Common myeloid progenitor, CD34-positive (primary cell): Measurements from ENCODE around the gene COL27A1.

Experiments used
- CTCF ChIA-PET: fragments of 350-600 bp; sonication (Branson Sonifier 250); formaldehyde crosslinking; loops from one replicate; lab custom pipeline; 2021; ENCODE audit warnings: antibody characterized with exemption; lab: Charles Lee
- POLR2A ChIA-PET: fragments of 350-600 bp; sonication (Branson Sonifier 250); formaldehyde crosslinking; loops from one replicate; lab custom pipeline; 2021; ENCODE audit warnings: antibody characterized with exemption; lab: Charles Lee
- DNase-seq, 3 donors: peaks; one replicate each; pipeline versions ENCODE4 v3.0.0 to v3.0.0-alpha.2; 2013
- H3K27ac ChIP-seq, 2 experiments: 1 replicate in 1 of 2; 2 replicates in 1 of 2; pipeline ENCODE4 v1.7.0; 2013; ENCODE audit warnings: inconsistent platforms in 2 of 2, low read length in 2 of 2, mild to moderate bottlenecking in 2 of 2, low read depth in 1 of 2, moderate library complexity in 1 of 2; ENCODE audit not compliant: severe bottlenecking in 2 of 2, insufficient read depth in 1 of 2, poor library complexity in 1 of 2
- H3K27me3 ChIP-seq, 5 experiments: replicated peaks in 2 of 5; 1 replicate in 3 of 5; 2 replicates in 2 of 5; pipeline versions ENCODE4 v1.6.1 to v1.7.0; 2013; ENCODE audit warnings: low read length in 4 of 5, mild to moderate bottlenecking in 2 of 5, moderate library complexity in 2 of 5, inconsistent platforms in 1 of 5; ENCODE audit not compliant: insufficient read depth in 5 of 5, control insufficient read depth in 4 of 5
- H3K36me3 ChIP-seq, 4 experiments: 1 replicate in 2 of 4; 2 replicates in 2 of 4; pipeline versions ENCODE4 v1.6.1 to v1.7.0; 2013; ENCODE audit warnings: low read length in 3 of 4, control low read depth in 1 of 4, mild to moderate bottlenecking in 1 of 4; ENCODE audit not compliant: control insufficient read depth in 4 of 4, insufficient read depth in 4 of 4
- H3K4me1 ChIP-seq, 4 experiments: 1 replicate in 3 of 4; 2 replicates in 1 of 4; pipeline versions ENCODE4 v1.6.1 to v1.7.1; 2013; ENCODE audit warnings: low read length in 3 of 4, mild to moderate bottlenecking in 3 of 4, control low read depth in 1 of 4, inconsistent platforms in 1 of 4, moderate library complexity in 1 of 4; ENCODE audit not compliant: control insufficient read depth in 4 of 4, insufficient read depth in 4 of 4; ENCODE audit errors: control extremely low read depth in 1 of 4
- H3K4me3 ChIP-seq, 7 experiments: 1 replicate in 4 of 7; 2 replicates in 3 of 7; pipeline versions ENCODE4 v1.5.1 to v1.7.0; 2013; ENCODE audit warnings: mild to moderate bottlenecking in 7 of 7, low read length in 6 of 7, moderate library complexity in 6 of 7, inconsistent platforms in 2 of 7, low read depth in 2 of 7, control low read depth in 1 of 7; ENCODE audit not compliant: insufficient read depth in 4 of 7, control insufficient read depth in 1 of 7; ENCODE audit errors: extremely low read depth in 1 of 7
- H3K9me3 ChIP-seq, 5 experiments: 1 replicate in 4 of 5; 2 replicates in 1 of 5; pipeline versions ENCODE4 v1.6.1 to v1.7.1; 2013; ENCODE audit warnings: low read length in 4 of 5, mild to moderate bottlenecking in 2 of 5, inconsistent platforms in 1 of 5, low read depth in 1 of 5, moderate library complexity in 1 of 5; ENCODE audit not compliant: control insufficient read depth in 4 of 5, insufficient read depth in 2 of 5; ENCODE audit errors: control extremely low read depth in 1 of 5
- WGBS: methylation state at CpG from one replicate; pipeline ENCODE4 v1.1.5; 2013; ENCODE audit not compliant: insufficient coverage; 5-methylcytosine and 5-hydroxymethylcytosine counted together

COL27A1 gene

DNA sequence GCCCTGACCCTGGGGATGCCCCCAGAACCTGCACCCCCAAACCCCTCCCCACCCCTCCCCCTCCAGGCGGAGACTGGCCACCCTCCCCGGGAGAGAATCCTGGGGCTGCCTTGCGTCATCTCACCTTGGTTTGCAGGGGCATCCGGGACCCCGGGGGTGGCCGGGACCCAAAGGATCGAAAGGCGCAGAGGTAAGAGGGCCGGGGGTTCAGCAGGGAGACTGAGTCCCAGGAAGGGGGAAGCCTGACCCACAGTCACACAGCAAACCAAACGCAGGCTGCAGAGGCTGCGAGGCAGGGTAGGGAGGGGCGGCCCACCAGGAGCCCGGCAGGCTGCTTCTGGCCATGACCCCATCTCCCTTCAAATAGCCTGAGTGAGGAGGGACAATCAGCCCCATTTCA lies 133.8 kb downstream of the COL27A1 start:
- POLR2A ChIA-PET: no interaction called here
- DNase-seq: no peak
- CTCF ChIA-PET: interaction anchor here (1.2 to 9.3 kb wide), 4 partner anchors 19 to 206 kb away, joined by 3 to 90 read pairs (median 6); no protein-coding TSS in a partner anchor
- 93% methylated on average over 9 of the region's 13 CpGs for WGBS
- H3K4me1 ChIP-seq: peaks cover 0 to 9% (median 0%) of the 10 kb centered on the region in 4 experiments
- H3K27me3 ChIP-seq: no peaks in the 10 kb centered on the region
- no peak overlapping the region for H3K4me3 ChIP-seq
- no peak overlapping the region for H3K27ac ChIP-seq
- H3K36me3 ChIP-seq: no peaks in the 10 kb centered on the region
- no peaks in the 10 kb centered on the region for H3K9me3 ChIP-seq

DNA sequence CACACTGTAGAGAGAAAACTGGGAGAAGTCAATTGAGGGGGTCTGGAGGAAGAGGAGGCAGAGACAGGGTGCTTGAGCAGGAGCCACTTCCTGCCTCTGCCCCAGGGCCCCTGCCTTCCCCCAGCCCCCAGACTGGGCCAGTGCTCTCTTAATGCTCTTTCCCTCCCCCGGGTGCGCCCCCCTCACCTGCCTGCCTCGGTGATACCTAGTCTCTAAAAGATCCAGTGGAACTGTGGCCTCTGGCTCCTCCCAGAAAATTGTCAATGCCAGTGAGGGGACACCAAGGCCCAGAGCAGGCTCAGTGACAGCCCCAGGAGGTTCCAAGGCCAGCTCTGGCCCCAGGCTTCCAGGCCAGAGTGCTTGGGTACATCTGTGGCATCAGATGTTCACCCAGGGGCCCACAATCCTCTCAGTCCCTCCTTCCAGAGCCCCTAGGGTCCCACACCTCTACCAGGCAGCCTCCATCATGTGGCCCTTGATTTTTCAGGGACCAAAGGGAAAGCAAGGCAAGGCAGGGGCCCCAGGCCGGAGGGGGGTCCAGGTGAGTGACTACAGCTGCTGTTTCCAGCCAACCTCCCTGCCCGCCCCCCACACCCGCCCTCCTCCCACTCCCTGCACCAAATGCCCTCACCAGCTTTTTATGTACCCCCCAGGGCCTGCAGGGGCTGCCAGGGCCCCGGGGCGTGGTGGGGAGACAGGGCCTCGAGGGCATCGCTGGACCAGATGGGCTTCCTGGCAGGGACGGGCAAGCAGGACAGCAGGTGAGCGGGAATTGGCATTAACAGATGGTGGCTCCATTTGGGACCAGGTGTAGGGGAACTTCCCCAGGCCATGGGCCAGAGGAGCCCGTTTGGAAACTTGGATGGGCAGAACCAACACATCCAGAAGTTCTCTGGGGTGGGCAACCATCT lies 134.5 kb downstream of the COL27A1 start:
- POLR2A ChIA-PET: no interaction called here
- 92% methylated on average over 7 of the region's 13 CpGs for WGBS
- Histone ChIP-seq H3K4me3 (no peak overlapping the region), H3K9me3 (peaks cover 0 to 5% (median 0%) of the 10 kb centered on the region in 5 experiments), H3K4me1 (peaks cover 0 to 9% (median 0%) of the 10 kb centered on the region in 4 experiments), H3K36me3 (no peaks in the 10 kb centered on the region), H3K27ac (no peak overlapping the region), H3K27me3 (no peaks in the 10 kb centered on the region)
- DNase-seq: no peak
- CTCF ChIA-PET: interaction anchor here (0.7 to 9.3 kb wide), 11 partner anchors 9 to 211 kb away, joined by 3 to 90 read pairs (median 6); partner anchors contain the start of gene COL27A1

DNA sequence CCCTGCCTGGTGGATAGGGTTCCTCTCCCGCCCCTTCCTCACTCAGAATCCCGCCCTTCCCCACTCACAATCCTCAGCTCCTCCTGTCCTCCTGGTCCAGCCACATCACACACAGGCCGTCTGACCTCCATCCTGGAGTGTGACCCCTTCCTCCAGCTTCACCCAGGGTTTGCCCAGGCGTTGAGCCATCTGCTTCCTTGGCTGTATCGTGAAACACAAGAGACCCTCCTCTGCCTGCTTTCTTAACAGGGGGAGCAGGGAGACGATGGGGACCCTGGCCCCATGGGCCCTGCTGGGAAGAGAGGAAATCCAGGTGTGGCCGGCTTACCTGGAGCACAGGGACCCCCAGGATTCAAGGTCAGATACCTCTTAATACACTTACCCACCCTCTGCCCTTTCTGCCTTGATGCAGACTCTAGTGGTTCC lies 135.2 kb downstream of the COL27A1 start:
- H3K4me1 ChIP-seq: peaks cover 0 to 6% (median 0%) of the 10 kb centered on the region in 4 experiments
- H3K27ac ChIP-seq: no peak overlapping the region
- 100% methylated on average over 5 of the region's 7 CpGs for WGBS
- H3K9me3 ChIP-seq: peaks cover 0 to 12% (median 0%) of the 10 kb centered on the region in 5 experiments
- H3K4me3 ChIP-seq: no peak overlapping the region
- CTCF ChIA-PET: interaction anchor here (0.8 to 9.3 kb wide), 25 partner anchors 9 to 212 kb away, joined by 3 to 90 read pairs (median 4); partner anchors contain the start of genes AMBP and COL27A1
- H3K27me3 ChIP-seq: no peaks in the 10 kb centered on the region
- no peak for DNase-seq
- H3K36me3 ChIP-seq: no peaks in the 10 kb centered on the region
- POLR2A ChIA-PET: no interaction called here

DNA sequence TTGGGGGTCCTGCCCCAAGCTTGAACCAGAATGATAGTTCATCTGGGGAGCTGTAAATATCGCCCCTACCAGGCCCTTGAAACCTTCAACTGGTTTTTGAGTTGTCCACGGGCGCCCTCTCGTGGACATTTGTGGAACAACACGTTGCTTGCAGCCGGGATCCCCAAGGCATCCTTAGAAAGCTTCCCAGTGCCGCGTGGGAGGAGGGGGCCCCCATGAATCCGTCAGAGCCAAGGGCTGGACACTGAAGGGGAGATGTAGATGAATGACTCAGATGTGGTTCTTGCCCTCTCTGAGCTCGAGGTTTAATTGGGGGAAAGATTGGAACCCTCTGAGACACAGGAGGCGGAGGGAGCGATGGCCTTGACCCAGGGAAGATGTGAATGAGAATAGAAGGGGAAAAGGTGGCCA lies 135.7 kb downstream of the COL27A1 start:
- POLR2A ChIA-PET: interaction anchor here (0.6 kb wide), 1 partner anchor 158 kb away, joined by 3 read pairs; no protein-coding TSS in a partner anchor

DNA sequence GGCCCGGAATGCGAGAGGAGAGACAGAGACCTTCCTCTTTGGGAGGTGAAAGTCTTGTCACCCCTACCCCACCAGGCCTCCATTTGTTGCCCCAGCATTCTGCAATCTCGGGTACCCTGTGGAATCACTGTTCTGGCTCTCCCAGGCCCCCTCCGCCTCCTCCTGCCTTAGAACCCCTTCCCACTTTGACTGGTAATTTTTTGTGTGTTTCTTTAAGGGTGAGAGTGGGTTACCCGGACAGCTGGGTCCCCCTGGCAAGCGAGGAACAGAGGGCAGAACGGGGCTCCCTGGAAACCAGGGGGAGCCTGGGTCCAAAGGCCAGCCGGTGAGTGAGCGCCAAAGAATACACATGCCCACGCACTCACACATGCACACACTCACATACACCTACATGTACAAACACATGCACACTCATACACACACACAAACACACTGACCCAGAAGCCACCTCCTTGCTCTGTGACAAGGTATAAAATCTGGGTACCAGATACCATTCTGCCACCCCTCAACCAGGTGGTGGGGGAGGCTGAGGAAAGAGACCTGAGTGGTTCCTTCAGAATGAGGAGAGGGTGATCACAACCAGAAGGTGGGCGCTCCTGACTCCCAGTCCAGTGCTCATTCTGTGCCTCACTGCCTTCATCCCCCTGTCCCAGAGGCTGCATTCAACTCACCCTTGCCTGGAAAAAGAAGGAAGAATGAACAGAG lies 136.7 kb downstream of the COL27A1 start:
- POLR2A ChIA-PET: no interaction called here
- Histone ChIP-seq H3K27me3 (no peaks in the 10 kb centered on the region), H3K36me3 (no peaks in the 10 kb centered on the region), H3K9me3 (peaks cover 0 to 20% (median 0%) of the 10 kb centered on the region in 5 experiments), H3K4me1 (no peaks in the 10 kb centered on the region), H3K27ac (no peak overlapping the region), H3K4me3 (no peak overlapping the region)
- no peak for DNase-seq
- WGBS: 90% methylated on average over 3 of the region's 11 CpGs
- CTCF ChIA-PET: interaction anchor here (0.7 to 9.3 kb wide), 14 partner anchors 11 to 214 kb away, joined by 3 to 90 read pairs (median 4); partner anchors contain the start of genes AMBP and COL27A1

More for the DNA sequence above, 135.7 kb downstream of the COL27A1 start:
- DNase-seq: peak; percentile 55 to 72 (median 58)
- peaks cover 0 to 1% (median 0%) of the 10 kb centered on the region in 4 experiments for H3K4me1 ChIP-seq
- no peaks in the 10 kb centered on the region for H3K27me3 ChIP-seq
- H3K36me3 ChIP-seq: no peaks in the 10 kb centered on the region
- peaks cover 0 to 16% (median 0%) of the 10 kb centered on the region in 5 experiments for H3K9me3 ChIP-seq
- no peak overlapping the region for H3K27ac ChIP-seq
- H3K4me3 ChIP-seq: no peak overlapping the region
- CTCF ChIA-PET: interaction anchor here (0.8 to 9.3 kb wide), 25 partner anchors 9 to 213 kb away, joined by 3 to 90 read pairs (median 4); partner anchors contain the start of genes AMBP and COL27A1
- 18% methylated on average over 12 of the region's 12 CpGs for WGBS

DNA sequence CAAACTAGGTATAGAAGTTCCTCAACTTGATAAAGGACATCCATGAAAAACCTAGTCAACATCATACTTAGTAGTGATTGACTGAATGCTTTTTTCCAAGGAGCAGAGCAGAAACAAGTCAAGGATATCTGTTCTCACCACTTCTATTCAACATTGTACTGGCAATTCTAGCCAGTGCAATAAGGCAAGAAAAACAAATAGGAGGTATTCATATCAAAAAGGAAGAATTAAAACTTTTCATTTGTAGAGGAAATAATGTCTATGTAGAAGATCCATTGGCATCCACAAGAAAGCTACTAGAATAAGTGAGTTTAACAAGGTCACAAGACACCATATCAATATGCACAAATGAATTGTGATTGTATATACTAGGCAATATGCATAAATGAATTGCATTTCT lies 139.3 kb downstream of the COL27A1 start:
- no peak overlapping the region for H3K4me3 ChIP-seq
- H3K27me3 ChIP-seq: no peaks in the 10 kb centered on the region
- no peak overlapping the region for H3K27ac ChIP-seq
- ChIA-PET POLR2A (no interaction called here), CTCF (interaction anchor here (1.0 to 9.3 kb wide), 2 partner anchors 186 to 212 kb away, joined by 3 to 90 read pairs; no protein-coding TSS in a partner anchor)
- H3K9me3 ChIP-seq: peaks cover 0 to 21% (median 0%) of the 10 kb centered on the region in 5 experiments
- no peaks in the 10 kb centered on the region for H3K36me3 ChIP-seq
- DNase-seq: no peak
- no peaks in the 10 kb centered on the region for H3K4me1 ChIP-seq
